ENCODE results near the gene PIM1.

PIM1 gene

GRCh38 chr6:37222125-37222967, 52.4 kb downstream of the PIM1 start:
- peak; percentile 82 for DNase-seq (ENCODE audit: low spot score)

DNA sequence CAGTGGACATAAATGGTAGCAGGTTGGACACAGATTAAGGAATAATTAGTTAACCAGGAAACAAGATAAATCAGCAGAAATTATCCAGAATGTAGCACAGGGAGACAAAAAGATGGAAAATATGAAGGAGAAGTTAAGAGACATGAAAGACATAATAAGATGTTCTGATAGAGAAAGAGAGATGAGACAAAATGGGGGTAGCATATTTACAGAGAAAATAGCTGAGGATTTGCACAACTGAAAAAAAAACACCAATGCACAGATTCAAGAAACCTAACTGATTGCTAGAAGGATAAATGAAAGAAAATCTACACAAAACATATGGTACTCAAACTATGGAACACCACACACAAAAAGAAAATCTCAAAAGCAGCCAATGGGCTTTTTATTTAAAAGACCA, 53.0 kb downstream of the PIM1 start:
- no peak for DNase-seq (ENCODE audit: low spot score)
